Measurements from ENCODE around the gene GMDS. TPM values are rescaled to one million over a fixed set of nuclear protein-coding genes. Genes with fewer than 3 reads are reported as not detected.
A peak's percentile ranks its signal among the peaks of the same experiment; 100 is the strongest.

The GMDS gene
- total RNA-seq, 1 donor from 2014 or later = 105 TPM

GRCh38 chr6:2035826-2036709 is 209.3 kb downstream of the GMDS start:
- DNase-seq (ENCODE audit: low spot score) = no peak

GRCh38 chr6:2035046-2035445 is 210.4 kb downstream of the GMDS start:
- peak; percentile 60 for DNase-seq (ENCODE audit: low spot score)

GRCh38 chr6:2034256-2034655 is 211.1 kb downstream of the GMDS start:
- DNase-seq (ENCODE audit: low spot score) = no peak

- no peak for DNase-seq (ENCODE audit: low spot score)
These were observed 211.9 kb downstream of the GMDS start for GRCh38 chr6:2033544-2033943.

- no peak for DNase-seq (ENCODE audit: low spot score)
These were observed 214.6 kb downstream of the GMDS start for GRCh38 chr6:2030682-2031244.

GRCh38 chr6:2029952-2030351 is 215.5 kb downstream of the GMDS start:
- DNase-seq (ENCODE audit: low spot score) = no peak

- no peak for DNase-seq (ENCODE audit: low spot score)
These were observed 216.1 kb downstream of the GMDS start for GRCh38 chr6:2029130-2029794.

- no peak for DNase-seq (ENCODE audit: low spot score)
These were observed 216.9 kb downstream of the GMDS start for GRCh38 chr6:2028457-2029038.

GRCh38 chr6:2026133-2026532 is 219.3 kb downstream of the GMDS start:
- no peak for DNase-seq (ENCODE audit: low spot score)

- peak; percentile 71 for DNase-seq (ENCODE audit: low spot score)
These were observed 223.7 kb downstream of the GMDS start for GRCh38 chr6:2021713-2022125.

- DNase-seq (ENCODE audit: low spot score) = no peak
These were observed 224.5 kb downstream of the GMDS start for GRCh38 chr6:2020909-2021308.

- DNase-seq (ENCODE audit: low spot score) = no peak
These were observed 226.4 kb downstream of the GMDS start for GRCh38 chr6:2019051-2019450.

- no peak for DNase-seq (ENCODE audit: low spot score)
These were observed 229.4 kb downstream of the GMDS start for GRCh38 chr6:2016040-2016439.

GRCh38 chr6:2008383-2008976 is 236.9 kb downstream of the GMDS start:
- no peak for DNase-seq (ENCODE audit: low spot score)

GRCh38 chr6:2007165-2007564 is 238.2 kb downstream of the GMDS start:
- no peak for DNase-seq (ENCODE audit: low spot score)

GRCh38 chr6:2004888-2005287 is 240.5 kb downstream of the GMDS start:
- DNase-seq (ENCODE audit: low spot score) = no peak

GRCh38 chr6:2000962-2001361 is 244.4 kb downstream of the GMDS start:
- no peak for DNase-seq (ENCODE audit: low spot score)

GRCh38 chr6:1997702-1998101 is 247.7 kb downstream of the GMDS start:
- no peak for DNase-seq (ENCODE audit: low spot score)

GRCh38 chr6:1995636-1996035 is 249.8 kb downstream of the GMDS start:
- DNase-seq (ENCODE audit: low spot score) = no peak

GRCh38 chr6:1993042-1993441 is 252.4 kb downstream of the GMDS start:
- no peak for DNase-seq (ENCODE audit: low spot score)

- no peak for DNase-seq (ENCODE audit: low spot score)
These were observed 254.0 kb downstream of the GMDS start for GRCh38 chr6:1991332-1991878.

GRCh38 chr6:1988843-1989242 is 256.6 kb downstream of the GMDS start:
- DNase-seq (ENCODE audit: low spot score) = no peak
